Progenitor cell of endocrine pancreas (in vitro differentiated cells): Measurements from ENCODE around the gene WNT3A. TPM values are rescaled to one million over a fixed set of nuclear protein-coding genes. Genes with fewer than 3 reads are reported as not detected.

Source experiments
- DNase-seq: peaks from one replicate; pipeline ENCODE4 v3.0.0; 2021; ENCODE audit warnings: low spot score; ENCODE audit not compliant: unreplicated experiment
- H3K27ac Mint-ChIP-seq: 2 replicates; pipeline ENCODE4 v1.8.0; 2021; ENCODE audit warnings: mild to moderate bottlenecking, moderate library complexity, mixed read lengths
- H3K27me3 Mint-ChIP-seq: 2 replicates; pipeline ENCODE4 v1.8.0; 2021; ENCODE audit warnings: mixed read lengths
- H3K36me3 Mint-ChIP-seq: 2 replicates; pipeline ENCODE4 v1.8.0; 2022; ENCODE audit warnings: mixed read lengths; ENCODE audit not compliant: insufficient read depth
- H3K4me1 Mint-ChIP-seq: 2 replicates; pipeline ENCODE4 v1.8.0; 2021; ENCODE audit warnings: low read depth, mixed read lengths
- H3K4me3 Mint-ChIP-seq: 2 replicates; pipeline ENCODE4 v1.8.0; 2021; ENCODE audit warnings: low read depth, mild to moderate bottlenecking, moderate library complexity, mixed read lengths
- H3K9me3 Mint-ChIP-seq: 2 replicates; pipeline ENCODE4 v1.8.0; 2021; ENCODE audit warnings: low read depth, mixed read lengths
- CTCF ChIP-seq: fragments of 200-600 bp; sonication (generic); IDR thresholded peaks from one replicate; pipeline ENCODE4 v1.5.0; 2021; ENCODE audit warnings: antibody characterized with exemption, mild to moderate bottlenecking; ENCODE audit not compliant: unreplicated experiment
- total RNA-seq: library from RNA; stranded (reverse); gene quantifications from 2 replicates; pipeline ENCODE4 v1.2.1, GENCODE V29; 2021

Gene WNT3A
- total RNA-seq, 1 donor from 2014 or later: not detected

GRCh38 chr1:228008391-228009115, 1.8 kb downstream of the WNT3A start:
- H3K27ac Mint-ChIP-seq: no peak overlapping the region
- H3K36me3 Mint-ChIP-seq: no peaks in the 10 kb centered on the region
- DNase-seq: no peak
- no peak for TF ChIP-seq CTCF
- H3K4me1 Mint-ChIP-seq: peaks cover 3% of the 10 kb centered on the region
- H3K27me3 Mint-ChIP-seq: peaks cover 86% of the 10 kb centered on the region
- H3K4me3 Mint-ChIP-seq: no peak overlapping the region
- no peaks in the 10 kb centered on the region for H3K9me3 Mint-ChIP-seq

- Mint-ChIP-seq H3K4me3 (no peak overlapping the region), H3K27ac (no peak overlapping the region), H3K9me3 (no peaks in the 10 kb centered on the region), H3K36me3 (no peaks in the 10 kb centered on the region), H3K27me3 (peaks cover 79% of the 10 kb centered on the region), H3K4me1 (peaks cover 3% of the 10 kb centered on the region)
- DNase-seq: no peak
- no peak for TF ChIP-seq CTCF
Measured at GRCh38 chr1:228009116-228009827, 2.5 kb downstream of the WNT3A start.

DNA sequence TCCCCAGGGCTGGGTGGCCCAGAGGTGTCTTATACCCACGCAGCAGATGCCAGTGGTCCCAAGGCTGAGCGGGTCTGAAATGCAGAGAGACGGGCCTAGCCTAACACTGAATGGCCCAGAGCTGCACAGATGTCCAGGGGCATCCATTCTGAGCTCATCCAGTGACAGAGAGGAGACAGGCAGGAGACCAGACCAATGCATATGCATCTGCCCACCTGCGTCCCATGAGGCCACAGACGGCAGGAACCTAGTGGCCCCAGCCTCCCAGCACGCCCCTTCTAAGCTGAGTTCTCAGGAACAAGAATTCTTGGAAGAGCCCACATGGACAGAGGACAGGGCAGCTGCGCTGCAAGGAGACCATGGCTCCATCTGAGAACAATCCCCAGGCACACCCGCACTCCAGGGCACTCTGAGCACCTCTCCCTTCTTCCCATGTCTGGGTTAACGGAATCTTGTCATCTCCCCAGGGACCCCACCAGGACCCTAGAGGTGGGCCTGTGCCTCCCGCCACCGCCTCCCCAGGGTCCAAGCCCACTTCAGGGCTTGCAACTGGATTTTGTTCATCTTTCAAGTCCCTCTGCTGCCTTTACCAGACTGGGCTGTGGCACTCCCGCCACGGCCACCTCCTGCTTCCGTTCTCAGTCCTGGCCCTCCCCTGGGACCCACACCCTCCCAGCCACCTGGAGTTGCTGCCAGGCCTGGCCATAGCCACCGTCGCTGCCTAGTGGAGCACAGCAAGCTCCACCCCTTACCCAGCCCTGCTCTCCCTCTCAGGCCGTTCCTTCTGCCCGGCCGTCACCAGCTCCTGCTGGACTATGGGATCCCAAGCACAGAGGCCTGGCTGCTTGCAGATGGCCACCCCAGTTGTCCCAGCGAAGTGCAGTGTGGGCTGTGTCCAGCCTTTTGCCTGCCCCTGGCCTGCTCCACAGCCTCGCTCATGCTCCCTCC, 3.3 kb downstream of the WNT3A start:
- Mint-ChIP-seq H3K36me3 (no peaks in the 10 kb centered on the region), H3K4me1 (peaks cover 3% of the 10 kb centered on the region), H3K27me3 (peaks cover 78% of the 10 kb centered on the region), H3K4me3 (no peak overlapping the region), H3K9me3 (no peaks in the 10 kb centered on the region), H3K27ac (no peak overlapping the region)
- TF ChIP-seq CTCF: no peak
- DNase-seq: no peak

DNA sequence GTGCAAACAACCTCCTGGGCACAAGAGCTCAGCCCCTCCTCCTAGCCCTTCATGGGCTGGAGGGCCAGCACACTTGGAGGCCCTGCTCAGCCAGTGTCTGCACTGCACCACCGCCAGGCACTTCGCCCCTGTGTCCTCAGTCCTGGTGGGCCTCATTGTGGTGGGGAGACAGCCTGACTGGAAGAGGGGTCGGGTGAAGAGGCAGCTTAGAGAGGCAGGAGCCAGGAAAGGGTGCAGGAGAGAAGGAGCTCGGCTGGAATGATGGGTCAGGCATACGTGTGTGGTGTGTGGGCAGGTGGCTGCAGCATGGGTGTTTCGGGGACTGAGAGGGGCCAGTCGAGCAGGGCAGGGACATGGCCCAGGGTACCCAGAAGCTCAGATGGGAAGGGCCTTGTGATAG, 4.1 kb downstream of the WNT3A start:
- Mint-ChIP-seq H3K4me3 (no peak overlapping the region), H3K27me3 (peaks cover 71% of the 10 kb centered on the region), H3K9me3 (no peaks in the 10 kb centered on the region), H3K4me1 (peaks cover 3% of the 10 kb centered on the region), H3K36me3 (no peaks in the 10 kb centered on the region), H3K27ac (no peak overlapping the region)
- no peak for TF ChIP-seq CTCF
- DNase-seq: no peak

DNA sequence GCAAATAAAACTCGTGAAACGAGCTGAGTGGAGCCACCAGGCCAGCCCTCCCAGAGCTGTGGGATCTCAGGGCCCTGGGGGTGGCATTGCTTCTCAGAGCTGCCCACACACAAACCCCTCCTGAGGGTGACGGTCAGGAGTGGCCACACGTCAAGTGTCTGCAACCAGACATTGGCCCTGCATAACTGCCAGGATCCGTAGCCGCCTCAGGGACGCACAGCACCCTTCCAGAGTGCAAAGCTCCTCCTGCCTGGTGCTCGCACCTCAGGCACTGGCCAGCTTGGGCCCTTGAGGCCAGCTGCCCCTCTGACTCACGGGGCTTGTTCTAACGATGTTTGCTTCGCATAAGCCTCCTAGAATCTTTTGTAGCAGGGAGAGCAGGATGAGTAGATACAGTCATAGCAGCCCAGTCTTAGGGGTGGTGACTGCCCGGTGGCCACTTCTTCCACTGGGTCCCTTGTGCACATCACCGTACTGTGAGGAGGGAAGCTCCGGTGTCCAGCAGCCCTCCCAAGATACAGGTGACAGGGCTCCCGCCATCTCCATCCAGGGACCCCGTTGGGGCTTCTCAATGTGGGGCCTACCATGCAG, 5.0 kb downstream of the WNT3A start:
- Mint-ChIP-seq H3K36me3 (no peaks in the 10 kb centered on the region), H3K4me3 (no peak overlapping the region), H3K27me3 (peaks cover 71% of the 10 kb centered on the region), H3K27ac (no peak overlapping the region), H3K9me3 (no peaks in the 10 kb centered on the region), H3K4me1 (peaks cover 3% of the 10 kb centered on the region)
- no peak for TF ChIP-seq CTCF
- no peak for DNase-seq
